ENCODE data around the gene ADAMTS16.

ADAMTS16 gene

DNA sequence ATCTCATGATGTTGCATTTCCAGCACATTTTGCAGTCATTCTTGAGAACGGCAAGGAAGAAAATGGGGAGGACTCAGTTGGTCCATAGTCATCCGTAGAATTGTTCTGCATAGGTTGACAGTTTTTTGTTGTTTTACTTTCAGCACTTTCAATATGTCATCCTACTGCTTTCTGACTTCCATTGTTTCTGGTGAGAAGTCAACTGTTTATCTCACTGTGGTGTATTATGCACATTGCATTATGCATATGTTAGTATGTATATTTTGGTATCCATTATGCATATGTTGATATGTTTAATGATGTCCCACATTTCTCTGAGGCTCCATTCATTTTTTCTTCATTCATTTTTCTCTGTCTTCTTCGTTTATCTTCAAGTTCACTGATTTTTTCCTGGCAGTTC is 10.5 kb downstream of the ADAMTS16 start:
- no peak overlapping the region for H3K27ac Mint-ChIP-seq
- intact Hi-C loops (cut with micrococcal nuclease) = no loop called here
- no peaks in the 10 kb centered on the region for H3K27me3 Mint-ChIP-seq
- H3K36me3 Mint-ChIP-seq (ENCODE audit: low read depth) = no peaks in the 10 kb centered on the region
- H3K9me3 Mint-ChIP-seq = peaks cover 21% of the 10 kb centered on the region
- H3K4me1 Mint-ChIP-seq (ENCODE audit: low read depth) = peaks cover 2% of the 10 kb centered on the region
- no peak overlapping the region for H3K4me3 Mint-ChIP-seq

DNA sequence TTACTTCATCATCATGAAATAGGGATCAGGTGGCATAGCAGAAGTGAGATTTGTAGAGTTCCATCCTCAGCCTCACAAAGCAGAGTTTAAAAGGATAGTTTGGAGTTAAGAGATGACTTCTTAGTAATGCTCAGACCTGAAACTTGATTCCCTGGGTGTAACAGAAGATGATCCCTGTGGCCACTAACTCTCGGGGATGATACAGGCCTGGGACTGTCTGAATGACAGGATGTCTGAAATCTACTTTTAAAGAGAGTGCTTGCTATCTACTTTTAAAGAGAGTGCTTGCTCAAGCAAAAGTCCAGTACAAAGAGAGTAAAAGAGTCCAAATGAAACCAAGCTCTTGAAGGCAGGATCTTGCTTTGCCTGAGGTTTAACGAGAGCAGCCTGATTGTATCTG is 14.6 kb downstream of the ADAMTS16 start:
- Mint-ChIP-seq H3K36me3 (ENCODE audit: low read depth) (no peaks in the 10 kb centered on the region), H3K4me3 (no peak overlapping the region), H3K4me1 (ENCODE audit: low read depth) (peaks cover 5% of the 10 kb centered on the region), H3K9me3 (peaks cover 27% of the 10 kb centered on the region), H3K27ac (no peak overlapping the region), H3K27me3 (no peaks in the 10 kb centered on the region)
- intact Hi-C loops (cut with micrococcal nuclease) = no loop called here

DNA sequence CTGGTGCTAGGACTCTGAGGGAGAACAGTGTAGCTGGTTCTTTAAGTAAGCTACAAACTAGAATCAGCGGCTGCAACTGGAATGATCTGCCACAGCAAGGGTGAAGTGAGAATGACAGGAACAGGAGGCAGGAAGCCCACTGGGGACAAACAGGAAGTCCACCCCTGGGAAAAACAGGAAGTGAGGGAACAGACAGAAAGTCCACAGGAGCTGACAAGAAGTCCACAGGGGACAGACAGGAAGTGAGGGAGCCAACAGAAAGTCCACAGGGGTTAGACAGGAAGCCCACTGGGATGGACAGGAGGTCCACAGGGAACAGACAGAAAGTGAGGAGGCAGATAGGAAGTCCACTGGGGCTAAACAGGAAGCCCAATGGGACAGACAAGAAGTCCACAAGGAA is 15.5 kb downstream of the ADAMTS16 start:
- Mint-ChIP-seq H3K4me1 (ENCODE audit: low read depth) (peaks cover 5% of the 10 kb centered on the region), H3K27me3 (no peaks in the 10 kb centered on the region), H3K4me3 (no peak overlapping the region), H3K36me3 (ENCODE audit: low read depth) (no peaks in the 10 kb centered on the region), H3K27ac (no peak overlapping the region), H3K9me3 (peaks cover 23% of the 10 kb centered on the region)
- intact Hi-C loops (cut with micrococcal nuclease) = no loop called here

DNA sequence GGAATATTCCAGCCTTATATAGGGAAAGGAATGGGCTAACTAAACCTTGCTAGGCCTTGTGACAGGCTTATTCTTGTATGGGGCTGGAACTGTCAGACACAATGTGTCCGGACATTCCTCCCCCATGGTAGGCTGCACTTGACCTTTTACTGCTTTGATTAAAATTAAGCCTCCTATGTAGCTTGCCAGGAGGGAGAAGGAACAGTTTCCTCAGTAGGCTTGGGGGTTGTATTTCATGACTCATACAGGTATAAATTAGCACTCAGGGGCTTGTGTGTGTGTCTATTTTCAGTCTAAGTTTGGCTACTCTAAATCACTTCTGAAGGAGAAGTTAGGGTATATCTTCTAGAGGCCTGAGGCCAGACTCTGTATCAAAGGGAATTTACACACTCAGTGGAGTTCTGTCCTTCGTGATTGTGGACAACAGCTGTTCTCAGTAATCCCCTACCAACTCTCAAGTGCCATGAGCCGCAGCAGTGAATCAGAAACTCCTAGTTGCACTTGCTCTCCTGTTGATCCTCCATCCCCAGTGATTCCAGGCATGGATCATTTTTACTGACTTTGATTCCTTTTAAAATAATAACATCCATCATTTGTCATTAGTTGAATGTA is 16.4 kb downstream of the ADAMTS16 start:
- peaks cover 17% of the 10 kb centered on the region for H3K9me3 Mint-ChIP-seq
- no peak overlapping the region for H3K27ac Mint-ChIP-seq
- intact Hi-C loops (cut with micrococcal nuclease) = no loop called here
- no peaks in the 10 kb centered on the region for H3K27me3 Mint-ChIP-seq
- peaks cover 5% of the 10 kb centered on the region for H3K4me1 Mint-ChIP-seq (ENCODE audit: low read depth)
- H3K4me3 Mint-ChIP-seq = no peak overlapping the region
- H3K36me3 Mint-ChIP-seq (ENCODE audit: low read depth) = no peaks in the 10 kb centered on the region

DNA sequence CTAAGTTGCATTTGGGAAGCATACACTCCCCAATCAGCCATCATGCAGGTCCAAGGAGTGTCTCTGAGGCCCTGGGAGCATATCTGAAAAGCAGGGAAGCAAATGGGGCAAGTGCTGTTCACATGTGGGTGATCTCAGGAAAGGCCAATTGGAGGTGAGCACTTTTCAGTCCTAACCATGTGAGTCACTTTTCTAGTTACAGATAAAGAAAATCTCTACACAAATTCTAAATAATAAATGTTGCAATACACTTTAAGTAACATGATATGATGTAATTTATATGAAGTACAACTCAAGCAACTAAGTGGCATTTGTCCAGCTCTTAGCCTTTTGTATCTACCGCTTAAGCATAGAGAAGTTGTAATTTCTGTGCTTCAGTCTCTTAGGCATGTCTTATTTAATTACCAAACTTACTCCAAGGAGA is 18.4 kb downstream of the ADAMTS16 start:
- Mint-ChIP-seq H3K4me3 (no peak overlapping the region), H3K36me3 (ENCODE audit: low read depth) (no peaks in the 10 kb centered on the region), H3K27ac (no peak overlapping the region), H3K9me3 (peaks cover 17% of the 10 kb centered on the region), H3K27me3 (no peaks in the 10 kb centered on the region), H3K4me1 (ENCODE audit: low read depth) (peaks cover 5% of the 10 kb centered on the region)
- intact Hi-C loops (cut with micrococcal nuclease) = no loop called here

DNA sequence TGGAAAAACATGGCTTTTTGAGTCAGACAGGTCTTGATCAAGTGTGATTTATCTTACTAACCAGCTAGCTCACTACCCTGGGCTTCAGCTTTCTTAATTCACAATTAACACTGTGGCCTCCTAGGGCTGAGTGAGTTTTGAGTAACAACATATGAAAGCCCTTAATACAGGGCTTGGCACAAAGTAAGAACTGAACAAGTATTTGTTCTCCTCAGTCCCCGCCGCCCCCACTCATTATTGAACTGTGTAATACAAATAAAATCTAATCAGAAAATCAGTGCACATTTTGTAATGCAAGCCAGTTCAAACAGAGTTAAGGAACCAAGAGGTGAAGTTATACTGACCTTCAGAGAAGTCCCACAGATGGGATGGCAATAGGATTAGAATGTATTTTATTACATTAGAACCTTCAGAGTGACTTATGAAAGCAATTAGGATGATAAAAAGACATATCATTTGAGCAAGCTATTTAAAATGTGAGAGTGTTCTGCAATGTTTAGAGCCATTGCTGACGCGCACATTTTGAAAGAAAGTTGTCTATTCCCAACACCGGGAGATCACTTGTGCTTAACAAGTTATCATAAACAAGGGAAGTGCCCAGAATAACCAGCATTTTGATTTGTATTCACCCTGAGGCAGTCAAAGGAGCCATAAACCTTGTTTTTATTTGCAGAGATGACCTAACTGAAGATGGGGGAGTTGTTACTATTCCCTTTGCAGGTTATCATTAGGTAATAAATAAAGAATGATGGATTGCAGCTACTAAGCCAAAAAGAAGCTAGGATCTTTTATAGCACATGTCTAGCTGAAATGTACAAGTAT is 19.4 kb downstream of the ADAMTS16 start:
- Mint-ChIP-seq H3K9me3 (peaks cover 17% of the 10 kb centered on the region), H3K36me3 (ENCODE audit: low read depth) (no peaks in the 10 kb centered on the region), H3K4me3 (no peak overlapping the region), H3K4me1 (ENCODE audit: low read depth) (peaks cover 5% of the 10 kb centered on the region), H3K27me3 (no peaks in the 10 kb centered on the region), H3K27ac (no peak overlapping the region)
- intact Hi-C loops (cut with micrococcal nuclease) = no loop called here

DNA sequence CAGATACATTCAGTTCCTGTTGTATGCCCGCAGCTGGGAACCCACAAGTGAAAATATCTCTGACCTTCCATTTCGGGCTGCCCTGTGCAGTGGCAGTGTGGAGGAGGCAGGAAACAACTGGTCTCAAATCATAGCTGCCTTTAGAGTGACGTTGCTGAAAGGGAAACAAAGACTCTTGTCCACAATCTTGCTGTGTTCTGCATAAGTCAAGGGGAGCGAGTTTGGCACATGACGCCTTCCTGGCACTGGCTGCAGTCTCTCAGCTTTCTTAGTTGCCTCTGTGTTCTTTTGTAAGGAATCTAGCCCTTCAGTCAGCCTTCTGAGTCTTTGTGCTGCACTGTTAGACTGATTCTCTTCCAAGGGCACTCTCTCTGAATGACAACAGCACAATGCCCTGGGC is 24.0 kb downstream of the ADAMTS16 start:
- Mint-ChIP-seq H3K4me3 (no peak overlapping the region), H3K27me3 (no peaks in the 10 kb centered on the region), H3K4me1 (ENCODE audit: low read depth) (no peaks in the 10 kb centered on the region), H3K9me3 (no peaks in the 10 kb centered on the region), H3K27ac (no peak overlapping the region), H3K36me3 (ENCODE audit: low read depth) (no peaks in the 10 kb centered on the region)
- intact Hi-C loops (cut with micrococcal nuclease) = no loop called here

DNA sequence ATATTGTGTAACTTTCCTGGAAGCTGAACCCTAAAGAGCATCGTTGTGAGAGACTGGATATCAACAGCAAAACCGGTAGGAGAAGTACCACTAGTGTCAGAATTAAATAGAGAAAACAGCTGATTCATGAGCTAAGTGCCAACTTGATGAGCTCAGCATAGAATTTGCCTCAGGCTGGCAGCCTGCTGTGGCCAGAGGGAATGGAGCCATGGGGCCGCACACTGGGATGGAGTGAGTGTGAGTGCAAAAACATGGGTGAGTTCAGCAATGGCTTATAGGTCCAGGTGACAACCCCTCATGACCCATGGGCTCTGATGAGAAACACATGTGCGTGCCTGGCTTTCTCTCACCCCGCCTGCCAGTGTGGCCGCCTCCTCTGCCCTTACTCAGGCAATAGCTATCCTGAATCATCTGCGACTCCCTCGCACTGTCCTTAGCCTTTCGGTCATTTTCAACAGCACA is 25.4 kb downstream of the ADAMTS16 start:
- Mint-ChIP-seq H3K4me3 (no peak overlapping the region), H3K4me1 (ENCODE audit: low read depth) (no peaks in the 10 kb centered on the region), H3K36me3 (ENCODE audit: low read depth) (no peaks in the 10 kb centered on the region), H3K27ac (no peak overlapping the region), H3K9me3 (no peaks in the 10 kb centered on the region), H3K27me3 (no peaks in the 10 kb centered on the region)
- intact Hi-C loops (cut with micrococcal nuclease) = no loop called here

DNA sequence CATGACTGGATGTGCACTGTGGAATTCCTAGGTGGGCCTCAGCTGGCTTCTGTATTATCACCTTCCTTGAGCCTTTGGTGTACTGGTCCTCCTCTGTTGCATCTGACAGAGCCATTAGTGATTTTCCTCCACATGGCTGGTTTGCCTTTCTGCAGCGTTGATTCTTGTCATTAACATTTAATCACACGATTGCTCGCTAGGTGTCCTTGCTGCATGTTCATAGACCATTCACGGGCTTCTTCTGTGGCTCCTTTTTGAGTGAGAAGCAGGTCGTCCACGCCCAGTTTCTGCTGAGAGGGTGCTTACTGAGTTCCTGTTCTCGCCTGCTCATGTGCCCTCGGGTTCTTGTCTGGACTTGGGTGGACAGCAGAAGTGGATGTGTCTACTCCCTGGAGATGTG is 29.3 kb downstream of the ADAMTS16 start:
- H3K27me3 Mint-ChIP-seq = no peaks in the 10 kb centered on the region
- H3K4me1 Mint-ChIP-seq (ENCODE audit: low read depth) = no peaks in the 10 kb centered on the region
- no peak overlapping the region for H3K4me3 Mint-ChIP-seq
- H3K36me3 Mint-ChIP-seq (ENCODE audit: low read depth) = no peaks in the 10 kb centered on the region
- intact Hi-C loops (cut with micrococcal nuclease) = no loop called here
- H3K9me3 Mint-ChIP-seq = no peaks in the 10 kb centered on the region
- H3K27ac Mint-ChIP-seq = no peak overlapping the region

DNA sequence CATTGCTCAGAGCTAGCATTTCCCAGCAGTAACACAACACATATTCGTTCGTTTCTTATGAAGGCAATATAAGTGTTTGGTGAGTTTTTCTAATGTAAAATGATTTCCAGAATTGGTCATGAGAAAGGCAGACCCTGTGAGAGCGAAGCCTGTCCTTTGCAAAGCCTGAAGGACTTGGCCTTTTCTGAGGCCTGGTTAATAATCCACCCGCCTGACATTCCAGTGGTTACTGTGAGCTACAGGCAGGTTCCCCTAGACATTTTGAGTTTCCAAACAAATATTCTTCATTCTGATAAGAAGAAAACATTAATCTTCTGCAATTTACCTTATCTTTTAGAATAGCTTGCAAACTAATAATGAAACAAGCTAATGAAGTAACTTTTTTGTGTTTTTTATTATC is 38.0 kb downstream of the ADAMTS16 start:
- intact Hi-C loops (cut with micrococcal nuclease) = no loop called here

DNA sequence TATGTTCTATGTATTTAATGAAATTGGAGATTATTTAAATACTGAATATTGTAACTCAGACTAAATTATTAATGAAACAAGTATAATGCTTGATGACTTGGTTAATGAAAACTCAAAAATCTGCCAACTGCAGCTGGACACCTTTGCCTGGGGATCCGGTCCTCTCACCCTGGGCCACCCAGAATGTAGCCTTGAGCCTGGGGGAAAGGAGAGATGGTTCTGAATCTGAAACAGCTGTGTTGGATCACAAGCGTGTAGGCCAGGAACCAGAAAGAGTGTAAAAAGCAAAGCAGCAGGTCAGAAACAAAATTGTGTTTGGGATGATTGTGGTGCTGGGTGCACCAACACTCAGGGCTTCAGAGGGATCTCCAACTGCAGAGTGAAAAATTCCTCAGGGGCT is 38.5 kb downstream of the ADAMTS16 start:
- intact Hi-C loops (cut with micrococcal nuclease) = no loop called here
- Mint-ChIP-seq H3K36me3 (ENCODE audit: low read depth) (no peaks in the 10 kb centered on the region), H3K9me3 (no peaks in the 10 kb centered on the region), H3K27me3 (peaks cover 4% of the 10 kb centered on the region), H3K4me3 (no peak overlapping the region), H3K4me1 (ENCODE audit: low read depth) (no peaks in the 10 kb centered on the region), H3K27ac (no peak overlapping the region)

More for the DNA sequence above, 38.0 kb downstream of the ADAMTS16 start:
- Mint-ChIP-seq H3K4me3 (no peak overlapping the region), H3K9me3 (no peaks in the 10 kb centered on the region), H3K36me3 (ENCODE audit: low read depth) (no peaks in the 10 kb centered on the region), H3K27ac (no peak overlapping the region), H3K27me3 (peaks cover 3% of the 10 kb centered on the region), H3K4me1 (ENCODE audit: low read depth) (no peaks in the 10 kb centered on the region)

DNA sequence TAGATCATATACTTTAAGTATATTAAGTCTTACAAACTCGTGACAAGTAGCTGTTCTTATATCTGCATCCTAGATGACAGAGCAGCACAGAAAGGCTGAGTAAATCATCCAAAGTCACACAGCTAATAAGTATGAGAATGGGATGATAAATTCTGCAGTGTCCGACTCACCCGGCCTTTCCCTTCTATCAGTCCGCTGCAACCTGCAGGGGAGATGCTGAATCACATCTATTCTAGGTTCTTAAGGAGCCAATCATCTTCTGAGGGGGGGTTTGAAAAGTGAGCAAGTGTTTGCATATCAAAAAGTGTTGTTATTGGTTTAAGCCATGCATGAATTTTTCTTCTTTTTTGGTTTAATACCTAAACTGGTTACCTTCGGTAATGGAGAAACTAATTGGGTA is 38.9 kb downstream of the ADAMTS16 start:
- intact Hi-C loops (cut with micrococcal nuclease) = no loop called here
- Mint-ChIP-seq H3K36me3 (ENCODE audit: low read depth) (no peaks in the 10 kb centered on the region), H3K9me3 (no peaks in the 10 kb centered on the region), H3K27ac (no peak overlapping the region), H3K27me3 (peaks cover 4% of the 10 kb centered on the region), H3K4me1 (ENCODE audit: low read depth) (no peaks in the 10 kb centered on the region), H3K4me3 (no peak overlapping the region)

DNA sequence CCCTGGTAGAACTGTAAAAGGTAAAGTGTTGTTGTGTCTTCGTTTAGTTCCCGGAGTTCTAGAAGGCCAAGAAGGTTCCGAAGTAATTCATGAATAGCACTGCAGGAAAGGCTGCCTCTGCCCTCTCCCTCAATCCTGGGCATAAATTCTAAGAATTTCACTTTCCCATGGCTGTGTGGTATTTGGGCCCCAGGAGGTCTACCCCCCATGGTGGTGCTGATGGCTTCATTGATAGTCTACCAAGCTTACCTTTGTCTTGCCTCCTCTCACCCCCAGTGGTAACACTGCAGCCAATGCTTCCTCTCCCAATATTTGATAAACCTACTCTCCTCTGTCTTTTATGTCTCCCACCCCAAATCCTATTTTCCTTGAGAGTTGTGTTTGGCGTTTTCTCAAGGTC is 39.5 kb downstream of the ADAMTS16 start:
- H3K27me3 Mint-ChIP-seq = peaks cover 4% of the 10 kb centered on the region
- no peaks in the 10 kb centered on the region for H3K36me3 Mint-ChIP-seq (ENCODE audit: low read depth)
- intact Hi-C loops (cut with micrococcal nuclease) = no loop called here
- no peak overlapping the region for H3K4me3 Mint-ChIP-seq
- H3K4me1 Mint-ChIP-seq (ENCODE audit: low read depth) = no peaks in the 10 kb centered on the region
- H3K27ac Mint-ChIP-seq = no peak overlapping the region
- H3K9me3 Mint-ChIP-seq = no peaks in the 10 kb centered on the region

DNA sequence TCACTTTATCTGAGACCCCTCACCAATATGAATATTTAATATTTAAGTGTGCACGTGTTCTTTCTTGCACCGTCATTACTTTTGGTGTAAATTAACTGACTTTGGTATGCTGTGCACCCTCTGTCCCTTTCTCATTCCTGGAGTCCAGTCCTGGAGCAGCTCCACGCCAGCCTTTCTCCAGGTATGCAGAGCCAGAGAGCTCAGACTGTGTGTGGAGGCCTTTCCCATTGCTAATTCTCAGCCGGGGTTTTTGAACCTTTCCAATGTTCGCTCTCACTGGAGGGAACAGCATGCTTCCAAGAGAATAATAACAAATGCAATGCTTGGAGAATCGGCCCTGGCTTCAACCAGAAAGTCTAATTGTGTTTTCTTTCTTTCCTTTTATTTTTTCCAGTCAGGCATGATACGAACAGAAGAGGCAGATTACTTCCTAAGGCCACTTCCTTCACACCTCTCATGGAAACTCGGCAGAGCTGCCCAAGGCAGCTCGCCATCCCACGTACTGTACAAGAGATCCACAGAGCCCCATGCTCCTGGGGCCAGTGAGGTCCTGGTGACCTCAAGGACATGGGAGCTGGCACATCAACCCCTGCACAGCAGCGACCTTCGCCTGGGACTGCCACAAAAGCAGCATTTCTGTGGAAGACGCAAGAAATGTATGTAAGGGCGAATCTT is 41.7 kb downstream of the ADAMTS16 start:
- no peak overlapping the region for H3K4me3 Mint-ChIP-seq
- no peak overlapping the region for H3K27ac Mint-ChIP-seq
- no peaks in the 10 kb centered on the region for H3K4me1 Mint-ChIP-seq (ENCODE audit: low read depth)
- H3K27me3 Mint-ChIP-seq = peaks cover 4% of the 10 kb centered on the region
- no peaks in the 10 kb centered on the region for H3K9me3 Mint-ChIP-seq
- intact Hi-C loops (cut with micrococcal nuclease) = no loop called here
- no peaks in the 10 kb centered on the region for H3K36me3 Mint-ChIP-seq (ENCODE audit: low read depth)

All from dendritic cell treated with granulocyte-macrophage colony-stimulating factor and Interleukin-4, amounts not matched to agents 40 ng/mL and 50 ng/mL, for 4 days (primary cell).